Muscle layer of colon (tissue), 2 donors: ENCODE measurements around the gene GREB1.

ENCODE experiments used
- H3K27ac ChIP-seq: one replicate; pipeline ENCODE4 v1.7.0; 2013; ENCODE audit warnings: low read depth, mild to moderate bottlenecking, low read length, moderate library complexity
- H3K27me3 ChIP-seq, 2 donors: one replicate each; pipeline ENCODE4 v1.7.0; 2013; ENCODE audit warnings: low read length in 2 of 2, mild to moderate bottlenecking in 2 of 2; ENCODE audit not compliant: insufficient read depth in 2 of 2, control insufficient read depth in 1 of 2
- H3K36me3 ChIP-seq: one replicate; pipeline ENCODE4 v1.7.0; 2013; ENCODE audit warnings: mild to moderate bottlenecking, low read length; ENCODE audit not compliant: insufficient read depth
- H3K4me1 ChIP-seq: one replicate; pipeline ENCODE4 v1.7.0; 2013; ENCODE audit warnings: mild to moderate bottlenecking, low read length; ENCODE audit not compliant: insufficient read depth
- H3K4me3 ChIP-seq, 2 donors: one replicate each; pipeline ENCODE4 v1.7.0; 2013; ENCODE audit warnings: low read length in 2 of 2, low read depth in 1 of 2, mild to moderate bottlenecking in 1 of 2, moderate library complexity in 1 of 2
- H3K9ac ChIP-seq: one replicate; pipeline ENCODE4 v1.7.0; 2013; ENCODE audit warnings: low read length
- H3K9me3 ChIP-seq: one replicate; pipeline ENCODE4 v1.7.0; 2013; ENCODE audit warnings: mild to moderate bottlenecking, low read length
- donor health status: abdominal sarcoma.
- donor health status: Adenocarcinoma of cecum.

The GREB1 gene

DNA sequence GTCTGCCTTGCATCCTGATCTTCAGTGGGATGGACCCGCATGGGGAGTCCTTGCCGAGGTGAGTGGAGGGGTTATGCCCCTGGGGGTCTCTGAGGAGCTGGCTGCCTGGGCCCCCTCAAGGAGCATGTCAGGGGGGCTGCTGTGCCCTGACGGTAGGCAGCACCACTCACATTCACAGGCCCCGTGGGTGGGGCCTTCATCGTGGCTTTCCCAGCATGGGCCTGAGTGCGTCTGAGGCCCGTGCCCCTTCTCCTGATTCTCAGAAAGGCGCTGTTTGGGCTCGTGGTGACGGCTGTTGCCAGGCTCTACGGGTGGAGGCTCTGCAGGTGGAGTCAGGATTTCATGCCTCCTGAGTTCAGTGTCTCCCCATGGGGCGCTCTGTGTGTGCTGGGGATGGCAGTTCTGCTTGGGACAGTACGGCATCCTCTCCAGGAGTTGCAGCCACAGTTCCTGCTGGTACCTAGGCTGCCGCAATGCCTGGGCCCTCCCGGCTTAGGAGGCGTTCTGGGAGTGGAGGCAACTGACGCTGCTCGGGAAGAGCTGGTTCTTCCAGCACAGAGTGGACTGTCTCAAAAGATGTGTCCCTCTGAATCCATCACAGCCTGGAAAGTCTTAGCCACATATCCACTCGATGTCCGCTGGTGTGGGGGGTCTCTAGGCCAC, 78.8 kb downstream of the GREB1 start:
- Histone ChIP-seq H3K27me3 (no peaks in the 10 kb centered on the region), H3K4me1 (no peaks in the 10 kb centered on the region), H3K27ac (no peak overlapping the region), H3K36me3 (no peaks in the 10 kb centered on the region), H3K9ac (no peak overlapping the region), H3K9me3 (no peaks in the 10 kb centered on the region), H3K4me3 (no peak overlapping the region)

DNA sequence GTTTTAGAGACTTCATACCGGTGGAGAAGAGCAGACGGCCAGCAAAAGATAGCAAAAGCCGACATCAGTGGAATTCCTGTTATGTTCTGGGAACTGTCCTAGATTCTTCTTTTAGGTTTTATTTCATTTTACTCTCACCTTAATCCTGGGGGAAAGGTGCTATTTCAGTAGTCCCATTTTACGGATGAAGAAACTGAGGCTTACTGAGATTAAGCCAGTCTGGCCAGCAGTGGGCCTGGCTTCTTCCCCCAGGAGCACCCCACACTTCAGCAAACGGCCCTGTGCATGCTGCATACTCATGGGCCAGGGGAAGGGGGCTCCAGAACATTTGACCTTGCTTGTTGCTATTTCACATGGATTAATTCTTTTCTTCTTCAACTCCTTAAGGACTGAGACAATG, 79.5 kb downstream of the GREB1 start:
- Histone ChIP-seq H3K4me3 (no peak overlapping the region), H3K36me3 (no peaks in the 10 kb centered on the region), H3K4me1 (no peaks in the 10 kb centered on the region), H3K9ac (no peak overlapping the region), H3K27ac (no peak overlapping the region), H3K27me3 (no peaks in the 10 kb centered on the region), H3K9me3 (no peaks in the 10 kb centered on the region)

DNA sequence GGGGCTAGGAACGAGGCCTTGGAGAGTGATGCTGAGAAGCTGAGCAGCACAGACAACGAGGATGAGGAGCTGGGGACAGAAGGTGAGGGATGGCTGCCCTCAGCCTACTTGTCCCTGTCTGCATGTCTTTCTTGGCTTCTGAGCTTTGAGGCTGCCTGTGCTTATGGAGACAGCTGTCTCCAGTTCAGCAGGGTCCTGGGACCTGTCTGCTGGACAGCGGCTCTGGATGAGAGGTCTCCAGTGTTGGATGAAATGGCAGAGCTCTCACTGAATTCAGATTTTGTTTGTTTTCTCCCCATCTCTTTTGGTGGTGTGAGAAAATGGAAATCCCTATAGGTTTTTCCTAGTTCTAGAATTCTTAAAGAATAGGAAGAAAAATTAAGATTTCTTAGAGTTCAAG, 81.4 kb downstream of the GREB1 start:
- H3K9ac ChIP-seq: no peak overlapping the region
- H3K4me3 ChIP-seq: no peak overlapping the region
- H3K27me3 ChIP-seq: no peaks in the 10 kb centered on the region
- H3K9me3 ChIP-seq: no peaks in the 10 kb centered on the region
- no peaks in the 10 kb centered on the region for H3K4me1 ChIP-seq
- no peaks in the 10 kb centered on the region for H3K36me3 ChIP-seq
- no peak overlapping the region for H3K27ac ChIP-seq

DNA sequence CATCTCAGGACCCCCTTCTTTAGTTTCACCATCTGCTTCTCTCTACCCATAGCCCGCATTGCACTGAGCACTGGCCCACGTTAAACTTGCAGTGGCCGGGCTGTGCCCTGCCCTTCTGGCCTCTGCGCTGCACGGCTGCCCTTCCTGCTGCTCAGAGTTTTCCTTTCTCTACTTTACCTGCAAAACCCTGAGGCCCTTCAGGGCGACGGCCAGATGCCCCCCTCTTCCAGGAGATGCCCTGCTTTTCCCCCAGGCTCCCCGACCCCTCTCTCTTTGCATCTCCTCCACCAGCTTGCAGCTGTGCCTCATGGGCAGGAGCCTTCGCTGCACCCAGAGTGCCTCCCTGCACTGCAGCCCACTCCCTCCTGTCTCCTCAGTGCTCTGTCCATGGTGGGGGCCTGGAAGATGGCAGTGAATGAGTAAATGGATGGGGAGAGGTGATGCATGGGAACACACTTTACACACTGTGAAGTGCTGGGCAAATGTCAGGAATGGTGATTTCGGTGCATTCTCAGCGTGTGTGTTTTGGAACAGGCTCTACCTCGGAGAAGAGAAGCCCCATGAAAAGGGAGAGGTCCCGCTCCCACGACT, 82.3 kb downstream of the GREB1 start:
- Histone ChIP-seq H3K4me1 (no peaks in the 10 kb centered on the region), H3K36me3 (no peaks in the 10 kb centered on the region), H3K9me3 (no peaks in the 10 kb centered on the region), H3K27me3 (no peaks in the 10 kb centered on the region), H3K4me3 (no peak overlapping the region), H3K9ac (no peak overlapping the region), H3K27ac (no peak overlapping the region)

DNA sequence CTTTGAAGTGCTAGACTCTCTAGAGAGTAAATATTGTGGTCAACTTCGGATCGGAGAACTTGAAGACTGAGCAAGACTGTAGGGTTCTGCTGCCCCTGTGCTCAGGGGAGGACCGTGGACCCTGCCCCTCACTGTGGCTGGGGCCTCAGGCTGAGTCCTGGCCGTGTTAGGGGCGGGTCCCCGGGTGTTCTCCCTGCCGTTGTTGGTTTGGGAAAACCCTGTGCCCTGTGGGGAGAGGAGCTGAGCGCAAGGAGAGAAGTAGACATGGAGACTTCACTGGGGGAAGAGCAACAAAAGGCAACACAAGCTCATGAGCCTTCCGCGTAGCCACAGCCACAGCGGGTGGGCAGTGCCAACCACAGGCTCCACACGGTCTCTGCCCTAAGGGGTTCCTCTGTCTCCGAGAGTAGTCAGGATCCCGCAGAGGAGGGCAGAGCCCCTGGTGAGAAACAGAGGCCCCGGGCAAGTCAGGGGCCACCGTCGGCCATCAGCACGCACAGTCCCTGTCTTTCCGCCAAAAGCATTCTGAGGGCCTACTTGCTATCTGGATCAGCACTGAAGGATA, 83.1 kb downstream of the GREB1 start:
- Histone ChIP-seq H3K4me1 (no peaks in the 10 kb centered on the region), H3K9me3 (no peaks in the 10 kb centered on the region), H3K9ac (no peak overlapping the region), H3K27me3 (no peaks in the 10 kb centered on the region), H3K4me3 (no peak overlapping the region), H3K36me3 (no peaks in the 10 kb centered on the region), H3K27ac (no peak overlapping the region)

GRCh38 chr2:11617527-11617926, 83.7 kb downstream of the GREB1 start:
- H3K9ac ChIP-seq: no peak overlapping the region
- H3K4me3 ChIP-seq: no peak overlapping the region
- no peaks in the 10 kb centered on the region for H3K36me3 ChIP-seq
- no peak overlapping the region for H3K27ac ChIP-seq
- H3K9me3 ChIP-seq: no peaks in the 10 kb centered on the region
- H3K27me3 ChIP-seq: no peaks in the 10 kb centered on the region
- no peaks in the 10 kb centered on the region for H3K4me1 ChIP-seq

- H3K27ac ChIP-seq: no peak overlapping the region
- H3K4me1 ChIP-seq: no peaks in the 10 kb centered on the region
These were observed 84.3 kb downstream of the GREB1 start for GRCh38 chr2:11617984-11618707.

DNA sequence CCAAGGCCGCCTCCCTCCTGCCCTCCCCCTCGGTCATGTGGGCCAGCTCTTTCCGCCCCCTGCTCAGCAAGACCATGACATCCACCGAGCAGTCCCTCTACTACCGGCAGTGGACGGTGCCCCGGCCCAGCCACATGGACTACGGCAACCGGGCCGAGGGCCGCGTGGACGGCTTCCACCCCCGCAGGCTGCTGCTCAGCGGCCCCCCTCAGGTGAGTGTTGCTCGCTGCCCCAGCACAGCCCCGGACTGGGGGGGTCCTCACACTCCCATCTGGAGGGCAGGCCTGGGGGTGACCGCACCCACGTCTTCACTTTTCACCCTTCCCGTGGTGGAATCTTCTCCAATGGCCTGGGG, 84.8 kb downstream of the GREB1 start:
- Histone ChIP-seq H3K36me3 (no peaks in the 10 kb centered on the region), H3K9ac (no peak overlapping the region), H3K9me3 (no peaks in the 10 kb centered on the region), H3K27me3 (no peaks in the 10 kb centered on the region), H3K27ac (no peak overlapping the region), H3K4me1 (no peaks in the 10 kb centered on the region), H3K4me3 (no peak overlapping the region)

More at GRCh38 chr2:11617984-11618707, 84.3 kb downstream of the GREB1 start:
- Histone ChIP-seq H3K9me3 (no peaks in the 10 kb centered on the region), H3K36me3 (no peaks in the 10 kb centered on the region), H3K9ac (no peak overlapping the region), H3K27me3 (no peaks in the 10 kb centered on the region), H3K4me3 (no peak overlapping the region)

- Histone ChIP-seq H3K4me3 (no peak overlapping the region), H3K9ac (no peak overlapping the region), H3K4me1 (no peaks in the 10 kb centered on the region), H3K27me3 (no peaks in the 10 kb centered on the region), H3K9me3 (no peaks in the 10 kb centered on the region), H3K27ac (no peak overlapping the region), H3K36me3 (no peaks in the 10 kb centered on the region)
These were observed 87.6 kb downstream of the GREB1 start for GRCh38 chr2:11621410-11621809.

GRCh38 chr2:11622611-11623010, 88.8 kb downstream of the GREB1 start:
- Histone ChIP-seq H3K9me3 (no peaks in the 10 kb centered on the region), H3K9ac (no peak overlapping the region), H3K27me3 (no peaks in the 10 kb centered on the region), H3K27ac (no peak overlapping the region), H3K36me3 (no peaks in the 10 kb centered on the region), H3K4me1 (no peaks in the 10 kb centered on the region), H3K4me3 (no peak overlapping the region)

DNA sequence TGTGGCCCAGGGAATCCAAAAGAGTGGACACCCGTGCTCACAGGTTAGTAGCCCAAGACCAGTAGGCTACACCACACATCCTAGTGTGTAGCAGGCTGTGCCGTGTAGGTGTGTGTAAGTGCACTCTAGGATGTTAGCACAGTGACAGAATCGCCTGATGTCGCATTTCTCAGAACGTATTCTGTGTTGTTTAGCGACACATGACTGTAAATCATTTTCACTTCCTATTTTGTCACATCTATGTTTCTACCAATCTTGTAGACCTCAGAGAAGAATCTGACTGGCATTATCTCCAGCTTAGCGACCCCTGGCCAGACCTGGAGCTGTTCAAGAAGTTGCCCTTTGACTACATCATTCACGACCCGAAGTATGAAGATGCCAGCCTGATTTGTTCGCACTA, 91.0 kb downstream of the GREB1 start:
- no peaks in the 10 kb centered on the region for H3K9me3 ChIP-seq
- H3K9ac ChIP-seq: no peak overlapping the region
- H3K27me3 ChIP-seq: no peaks in the 10 kb centered on the region
- H3K4me1 ChIP-seq: no peaks in the 10 kb centered on the region
- no peak overlapping the region for H3K4me3 ChIP-seq
- H3K36me3 ChIP-seq: no peaks in the 10 kb centered on the region
- no peak overlapping the region for H3K27ac ChIP-seq
